HS-27A (cell line): ENCODE data around the gene OR7A5.
"Not testable (repeated sequence)": the region's sequence is repeated elsewhere in the genome, so short reads cannot be mapped to it uniquely, and the experiment has no call there.

Source experiments
- DNase-seq: peaks from one replicate; pipeline ENCODE4 v3.0.0-alpha.2; 2012; ENCODE audit warnings: low read depth, missing footprints

Gene OR7A5

DNA sequence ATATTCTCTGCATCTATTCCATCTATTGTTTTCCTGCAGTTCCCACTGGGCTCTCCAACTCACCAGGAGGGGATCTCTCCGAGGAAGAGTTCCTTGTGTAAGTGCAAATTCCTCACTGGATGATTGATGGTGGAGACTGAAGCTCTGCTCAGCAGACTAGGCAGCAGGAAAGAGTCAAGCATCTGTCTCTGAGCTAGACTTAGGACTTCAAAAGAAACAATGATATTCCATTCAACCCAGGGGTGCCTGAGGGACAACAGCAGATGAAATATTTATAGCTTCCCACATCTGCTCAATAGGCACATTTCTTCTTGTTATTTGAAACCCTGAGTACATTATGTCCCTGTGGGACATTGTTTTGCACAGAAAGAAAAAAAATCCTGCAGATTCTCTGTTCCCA lies at the start of gene OR7A5, which contains the start of gene OR7C1:
TSS of gene OR7A5 (minus strand) at position 175 of the 400 bp plus-strand sequence. CDS start 6,944 bp downstream, outside the sequence.
TSS of gene OR7C1 (minus strand) at position 175 of the 400 bp plus-strand sequence. CDS start 35,049 bp downstream, outside the sequence.
- DNase-seq: no peak

DNA sequence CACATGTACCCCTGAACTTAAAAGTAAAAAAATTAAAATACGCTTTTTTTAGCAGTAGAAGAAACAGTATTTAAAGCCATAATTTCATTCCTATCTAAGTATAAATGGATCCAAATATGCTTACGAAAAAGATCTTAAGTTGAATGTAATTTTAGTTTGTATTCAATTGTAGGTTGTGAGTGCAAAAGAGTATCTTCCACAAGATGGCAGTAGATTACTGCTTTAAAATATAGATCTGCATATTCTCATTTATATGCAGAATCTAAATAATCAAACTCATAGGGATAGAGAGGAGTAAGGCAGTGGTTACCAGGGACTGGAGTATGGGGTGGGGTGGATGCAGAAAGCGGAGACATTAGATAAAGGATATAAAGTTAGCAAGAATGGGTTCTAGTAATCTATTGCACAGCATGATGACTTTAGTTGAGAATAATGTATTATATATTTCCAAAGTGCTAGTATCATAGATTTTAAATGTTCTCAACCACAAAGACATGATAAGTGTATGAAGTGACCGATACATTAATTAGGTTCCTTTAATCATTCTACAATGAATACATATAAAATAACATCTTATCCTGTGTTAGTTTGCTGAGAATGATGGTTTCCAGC lies 36.7 kb upstream of the OR7A5 start:
- DNase-seq: no peak

DNA sequence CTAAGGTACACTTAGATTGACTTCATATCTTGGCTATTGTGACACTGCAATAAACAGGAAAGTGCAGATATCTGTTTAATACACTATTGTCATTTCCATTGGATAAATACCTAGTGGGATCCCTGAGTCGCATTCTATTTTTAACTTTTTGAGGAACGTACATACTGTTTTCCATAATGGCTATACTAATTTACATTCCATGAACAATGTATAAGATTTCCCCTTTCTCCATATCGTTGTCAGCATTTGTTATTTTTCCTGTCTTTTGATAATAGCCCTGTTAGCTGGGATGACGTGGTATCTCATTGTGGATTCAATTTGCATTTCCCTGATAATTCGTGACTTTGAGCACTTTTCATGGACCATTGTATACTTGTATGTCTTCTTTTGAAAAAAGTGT lies 33.5 kb upstream of the OR7A5 start:
- no peak for DNase-seq

DNA sequence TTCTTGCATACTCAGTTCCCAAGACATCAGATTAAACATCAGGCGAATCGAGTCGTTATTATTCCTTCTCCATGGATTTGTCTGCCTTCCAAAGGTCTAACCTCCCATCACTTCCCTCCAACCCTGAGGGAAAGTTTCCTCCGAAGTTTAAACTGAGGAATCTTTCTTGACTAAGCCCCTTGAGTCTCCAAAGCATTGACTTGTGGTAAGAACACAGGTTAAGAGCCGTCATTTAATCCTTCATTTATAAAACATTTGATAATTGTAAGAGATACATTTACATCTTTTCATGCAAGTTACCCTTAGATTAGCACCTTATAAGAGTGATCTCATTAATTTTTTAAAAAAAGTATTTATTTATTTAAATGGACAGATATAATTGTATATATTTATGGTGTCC lies 13.8 kb upstream of the OR7A5 start, which contains the start of gene OR7A10:
TSS of gene OR7A10 (minus strand) at position 101 of the 400 bp plus-strand sequence. CDS start 7,045 bp downstream, outside the sequence.
- DNase-seq: no peak

DNA sequence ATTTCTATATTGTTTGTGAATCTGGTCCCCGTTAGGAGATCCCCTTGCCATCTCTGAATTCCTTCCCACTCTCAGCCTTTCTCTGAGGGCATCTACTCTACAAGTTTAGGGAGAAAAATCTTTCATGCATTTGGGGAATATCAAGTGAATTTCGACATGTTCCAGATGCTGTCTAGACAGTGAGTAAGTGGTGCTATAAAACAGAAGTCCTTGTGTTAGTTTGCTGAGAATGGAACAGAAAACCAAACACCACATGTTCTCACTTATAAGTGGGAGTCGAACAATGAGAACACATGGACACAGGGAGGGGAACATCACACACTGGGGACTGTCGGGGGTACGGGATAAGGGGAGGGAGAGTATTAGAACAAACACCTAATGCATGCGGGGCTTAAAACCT lies 8.6 kb upstream of the OR7A5 start:
- no peak for DNase-seq

DNA sequence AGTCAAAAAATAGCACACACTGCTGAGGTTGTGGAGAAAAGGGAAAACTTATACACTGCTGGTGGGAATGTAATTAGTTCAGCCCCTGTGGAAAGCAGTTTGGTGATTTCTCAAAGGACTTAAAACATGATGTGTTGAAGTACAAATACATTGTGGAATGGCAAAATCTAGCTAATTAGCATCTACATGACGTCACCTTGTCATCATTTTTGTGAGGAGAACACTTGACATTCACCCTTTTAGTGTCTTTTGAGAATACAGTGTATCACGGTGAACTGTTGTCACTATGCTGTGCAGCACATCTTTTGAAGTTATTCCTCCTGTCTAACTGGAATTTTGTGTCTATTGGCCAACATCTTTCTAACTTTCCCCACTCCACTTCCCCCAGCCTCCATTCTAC lies 8.2 kb upstream of the OR7A5 start:
- no peak for DNase-seq

DNA sequence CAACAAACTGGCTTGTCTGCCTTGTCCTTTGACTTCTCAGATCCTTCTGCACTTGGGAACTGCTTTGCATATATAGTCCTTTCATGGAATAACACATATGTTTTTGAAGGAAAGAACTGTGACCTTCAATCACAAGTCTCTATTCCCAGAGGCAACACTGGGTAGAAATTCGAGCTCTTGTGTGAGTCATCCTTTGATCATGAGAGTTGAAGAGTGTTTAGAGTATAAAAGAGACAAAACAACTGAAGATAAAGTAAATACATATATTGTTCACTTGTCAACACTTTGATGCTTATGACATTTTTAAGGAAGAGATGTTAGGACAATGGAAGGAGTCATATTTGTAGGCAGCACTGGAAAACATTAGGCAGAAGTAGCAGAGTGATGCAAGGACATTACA lies 5.2 kb upstream of the OR7A5 start:
- DNase-seq: no peak

DNA sequence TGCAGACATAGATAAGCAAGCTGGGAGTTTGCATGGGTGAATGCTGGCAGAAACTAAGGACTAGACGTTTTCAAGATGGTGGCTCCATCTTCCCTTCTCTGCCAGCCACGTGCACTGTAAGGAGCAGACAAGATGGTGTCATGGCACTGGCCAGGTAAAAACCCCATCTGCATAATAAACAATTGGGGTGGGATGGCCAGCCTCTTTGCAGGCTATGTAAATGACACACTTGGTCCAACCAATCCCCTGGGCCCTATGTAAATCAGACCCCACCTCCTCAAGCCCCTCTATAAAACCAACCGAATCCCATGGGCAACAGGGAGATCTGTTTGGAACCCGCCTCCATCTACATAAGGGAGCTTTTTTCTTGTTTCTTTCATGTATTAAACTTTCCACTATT lies 2.4 kb upstream of the OR7A5 start:
- no peak for DNase-seq

DNA sequence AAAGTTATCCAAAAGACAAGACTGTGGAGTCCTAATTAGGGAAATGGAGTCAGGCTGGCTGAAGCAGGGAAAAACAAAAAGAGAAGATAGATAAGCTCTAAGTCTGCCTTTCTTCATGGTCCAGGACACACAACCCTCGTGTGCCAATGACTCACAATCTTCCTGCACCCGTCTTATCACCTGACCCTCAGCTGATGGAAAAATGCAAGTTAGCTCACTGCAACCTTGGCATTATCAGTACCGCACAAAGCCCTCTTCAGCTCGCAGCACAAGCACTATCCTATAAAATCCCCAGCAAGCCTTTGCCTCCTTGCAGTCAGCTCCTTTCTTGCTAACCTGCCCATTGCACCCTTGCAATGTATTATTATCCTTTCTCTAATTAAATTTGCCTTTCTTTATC lies 4.3 kb downstream of the OR7A5 start:
- DNase-seq: no peak

DNA sequence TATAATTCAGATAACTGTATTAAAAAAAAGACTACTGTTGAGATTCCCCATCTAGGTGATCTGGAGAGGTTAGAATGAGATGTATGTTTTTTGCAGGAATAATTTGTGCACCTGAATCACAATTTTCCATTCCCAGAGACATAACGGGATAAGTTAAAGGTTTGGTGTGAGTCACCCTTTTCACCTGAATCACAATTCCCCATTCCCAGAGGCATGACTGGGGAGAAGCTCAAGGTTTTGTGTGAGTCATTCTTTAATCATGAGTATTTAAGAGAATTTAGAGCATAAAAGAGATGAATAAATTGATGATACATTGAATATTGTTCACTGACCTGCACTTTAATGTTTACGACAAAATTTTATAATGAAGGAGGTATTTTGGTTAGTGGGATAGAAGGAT lies 9.0 kb downstream of the OR7A5 start:
- no peak for DNase-seq

DNA sequence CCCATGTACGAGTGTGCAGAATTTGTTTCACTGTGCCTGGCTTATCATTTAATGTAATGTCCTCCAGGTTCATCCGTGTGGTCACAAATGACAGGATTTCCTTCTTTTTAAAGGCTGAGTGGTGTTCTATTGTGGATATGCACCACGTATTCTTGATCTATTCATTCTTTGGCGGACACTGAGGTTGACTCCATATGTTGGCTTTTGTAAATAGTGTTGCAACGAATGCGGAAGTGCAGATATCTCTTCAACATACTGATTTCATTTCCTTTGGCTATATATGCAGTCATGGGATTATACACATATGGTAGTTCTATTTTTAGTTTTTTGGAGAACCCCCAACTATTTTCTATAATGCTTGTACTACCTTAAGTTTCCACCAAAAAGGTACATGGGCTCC lies 13.0 kb downstream of the OR7A5 start:
- no peak for DNase-seq

DNA sequence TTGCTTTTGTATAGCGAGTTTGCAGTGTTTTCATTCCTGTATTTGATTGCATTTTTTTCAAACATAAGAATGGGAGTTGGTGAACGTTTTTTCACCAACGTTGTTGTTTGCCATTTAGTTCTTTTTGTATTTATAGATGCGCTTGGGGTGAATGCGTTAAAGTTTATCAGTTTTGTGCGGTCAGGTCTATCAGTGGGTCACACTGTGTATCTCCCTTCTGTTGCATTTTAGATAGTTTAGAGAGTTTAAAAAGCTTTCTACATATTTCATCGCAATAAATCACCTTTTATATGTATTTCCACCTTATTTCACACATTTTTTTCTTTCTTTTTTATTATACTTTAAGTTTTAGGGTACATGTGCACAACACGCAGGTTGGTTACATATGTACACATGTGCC lies 16.4 kb downstream of the OR7A5 start:
- no peak for DNase-seq

DNA sequence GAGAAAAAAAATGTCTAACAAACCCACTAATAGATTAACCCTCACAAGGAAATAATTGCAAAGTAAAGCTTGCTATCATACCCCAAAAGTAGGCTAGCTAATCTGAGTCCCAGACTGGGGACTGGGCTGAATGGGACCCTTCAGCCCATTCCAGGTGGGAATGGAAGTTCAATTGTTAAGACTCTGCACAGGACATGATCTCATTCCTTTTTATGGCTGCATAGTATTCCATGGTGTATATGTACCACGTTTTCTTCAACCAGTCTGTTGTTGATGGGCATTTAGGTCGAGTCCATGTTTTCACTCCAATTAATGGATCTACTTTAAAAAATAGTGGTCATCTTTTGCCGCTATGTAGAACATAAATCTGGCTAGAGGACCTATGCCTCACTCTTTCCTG lies 17.9 kb downstream of the OR7A5 start:
- DNase-seq: no peak

DNA sequence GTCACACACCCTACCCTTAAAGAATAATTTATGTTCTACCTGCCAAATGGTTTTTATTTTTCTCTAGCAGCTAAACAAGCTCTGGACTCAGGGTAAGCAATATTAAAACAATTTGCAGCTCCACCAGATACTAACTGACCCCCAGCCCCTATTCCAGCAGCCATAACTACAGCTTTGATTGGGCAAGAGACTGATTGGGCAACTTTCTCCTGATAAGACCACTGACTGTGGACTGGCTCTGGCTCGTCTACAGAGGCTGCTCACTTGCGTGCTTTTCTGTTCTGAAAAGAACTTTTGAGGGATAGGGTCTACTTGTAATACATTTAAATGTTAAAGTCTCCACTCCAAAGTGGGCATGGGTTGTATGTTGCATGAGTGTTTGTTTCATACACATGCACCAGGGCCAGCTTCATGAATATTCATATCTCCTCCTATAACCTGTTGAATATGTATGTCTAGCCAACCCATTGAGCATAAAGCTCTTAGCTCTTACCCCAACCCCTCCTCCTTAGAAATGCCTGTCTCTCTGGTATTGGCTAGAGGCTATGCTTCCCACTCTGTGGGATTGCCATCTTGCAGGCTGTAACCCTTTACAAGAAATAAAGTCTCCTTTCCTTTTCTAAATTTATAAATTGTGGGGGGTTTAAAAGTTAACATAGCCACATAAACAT lies 19.9 kb downstream of the OR7A5 start:
- DNase-seq: no peak

DNA sequence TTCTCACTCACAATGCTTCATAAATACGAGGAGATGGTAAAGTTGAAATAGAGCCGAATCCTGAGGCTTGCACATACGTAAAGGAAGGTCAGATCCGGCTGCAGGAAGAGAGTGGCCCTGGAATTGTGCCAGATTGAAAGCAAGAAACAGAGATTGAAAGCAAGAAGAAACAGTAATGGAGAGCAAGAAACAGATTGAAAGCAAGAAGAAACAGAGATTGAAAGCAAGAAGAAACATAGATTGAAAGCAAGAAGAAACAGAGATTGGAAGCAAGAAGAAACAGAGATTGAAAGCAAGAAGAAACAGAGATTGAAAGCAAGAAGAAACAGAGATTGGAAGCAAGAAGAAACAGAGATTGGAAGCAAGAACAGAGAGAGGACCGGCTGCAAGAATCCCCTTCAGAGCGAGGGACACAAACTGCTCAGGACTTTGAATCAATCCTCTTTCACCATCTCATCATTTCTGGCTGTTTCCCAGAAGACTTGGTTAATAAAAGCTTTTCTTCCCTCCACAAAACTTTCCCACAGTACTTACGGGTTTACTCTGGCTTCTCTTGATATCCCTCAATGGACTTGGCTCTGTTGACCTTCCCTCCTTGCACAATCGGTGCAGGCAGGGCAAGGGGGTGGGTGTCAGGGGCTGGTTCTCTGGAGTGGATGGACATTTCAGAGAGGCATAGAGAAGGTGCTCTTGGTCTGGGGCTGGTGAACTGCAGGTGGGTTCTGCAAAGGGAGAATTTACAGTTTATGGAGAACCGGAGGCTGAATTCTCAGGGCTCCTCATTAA lies 25.5 kb downstream of the OR7A5 start:
- no peak for DNase-seq

DNA sequence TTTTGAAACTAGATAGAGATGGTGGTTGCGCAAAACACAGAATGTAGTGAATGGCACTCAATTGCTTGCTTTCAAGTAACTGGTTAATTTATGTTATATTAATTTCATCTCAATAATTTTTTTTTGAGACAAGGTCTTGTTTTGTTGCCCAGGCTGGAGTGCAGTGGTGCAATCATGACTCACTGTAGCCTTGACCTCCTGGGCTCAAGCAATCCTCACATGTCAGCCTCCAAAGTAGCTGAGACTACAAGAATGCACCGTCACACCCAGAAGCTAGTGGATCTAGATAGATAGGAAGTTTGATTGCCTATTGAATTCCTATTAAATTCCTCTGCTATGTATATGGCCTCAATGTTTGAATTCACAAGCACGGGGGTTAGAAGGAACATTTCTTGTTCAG lies 30.2 kb downstream of the OR7A5 start:
- DNase-seq: no peak

DNA sequence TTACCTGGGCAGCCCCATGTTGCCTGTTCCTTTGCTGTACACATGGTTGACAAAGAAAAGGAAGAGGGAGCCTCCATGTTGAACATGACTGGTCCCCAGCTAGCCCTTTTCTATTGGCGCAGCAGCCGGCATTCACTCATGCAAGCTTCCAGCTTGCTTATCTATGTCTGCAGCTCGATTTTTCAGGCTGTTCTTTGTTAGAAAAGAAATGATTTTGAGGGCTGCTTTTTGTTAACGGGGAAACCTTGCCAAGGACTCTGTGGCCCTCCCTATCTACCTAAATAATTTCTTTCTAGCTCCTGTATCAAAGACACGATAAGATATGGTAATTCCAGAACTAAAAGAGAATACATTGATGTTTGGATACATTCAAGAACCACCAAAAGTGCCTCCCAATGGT lies 36.2 kb downstream of the OR7A5 start:
- DNase-seq: no peak

DNA sequence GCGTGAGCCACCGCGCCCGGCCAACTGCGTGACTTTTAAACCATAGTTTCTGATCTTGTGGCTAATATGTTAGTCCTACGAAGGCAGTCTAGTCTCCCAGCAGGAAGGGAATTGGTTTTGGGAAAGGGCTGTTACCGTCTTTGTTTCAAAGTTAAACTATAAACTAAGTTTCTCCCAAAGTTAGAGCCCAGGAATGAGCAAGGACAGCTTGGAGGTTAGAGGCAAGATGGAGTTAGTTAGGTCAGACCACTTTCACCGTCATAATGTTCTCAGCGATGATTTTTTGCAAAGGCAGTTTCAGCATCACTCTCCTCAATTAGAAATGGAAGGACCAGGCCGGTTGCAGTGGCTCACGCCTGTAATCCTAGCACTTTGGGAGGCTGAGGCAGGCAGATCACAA lies 39.0 kb downstream of the OR7A5 start:
- DNase-seq: no peak

DNA sequence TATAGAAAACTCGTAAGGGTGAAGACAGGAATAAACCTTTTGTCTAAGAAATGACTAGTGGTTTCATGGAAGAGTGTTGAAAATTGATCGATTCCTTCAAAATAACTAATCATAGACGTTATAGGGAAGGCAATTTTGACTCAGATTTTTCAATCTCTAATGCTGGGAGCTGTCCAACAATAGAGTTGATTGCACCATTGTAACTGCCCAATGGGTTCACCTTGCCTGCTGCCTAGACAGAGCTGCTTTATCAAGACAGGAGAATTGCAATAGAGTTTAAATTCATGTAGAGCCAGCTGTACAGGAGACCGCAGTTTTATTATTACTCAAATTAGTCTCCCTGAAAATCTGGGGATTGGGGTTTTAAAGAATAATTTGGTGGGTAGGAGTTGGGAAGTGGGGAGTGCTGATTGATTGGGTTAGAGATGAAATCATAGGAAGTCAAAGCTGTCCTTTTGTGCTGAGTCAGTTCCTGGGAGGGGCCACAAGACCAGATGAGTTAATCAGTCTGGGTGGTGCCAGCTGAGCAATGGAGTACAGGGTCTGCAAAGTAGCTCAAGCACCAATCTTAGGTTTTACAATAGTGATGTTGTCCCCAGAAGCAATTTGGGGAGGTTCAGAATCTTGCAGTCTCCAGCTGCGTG lies 39.8 kb downstream of the OR7A5 start:
- no peak for DNase-seq

DNA sequence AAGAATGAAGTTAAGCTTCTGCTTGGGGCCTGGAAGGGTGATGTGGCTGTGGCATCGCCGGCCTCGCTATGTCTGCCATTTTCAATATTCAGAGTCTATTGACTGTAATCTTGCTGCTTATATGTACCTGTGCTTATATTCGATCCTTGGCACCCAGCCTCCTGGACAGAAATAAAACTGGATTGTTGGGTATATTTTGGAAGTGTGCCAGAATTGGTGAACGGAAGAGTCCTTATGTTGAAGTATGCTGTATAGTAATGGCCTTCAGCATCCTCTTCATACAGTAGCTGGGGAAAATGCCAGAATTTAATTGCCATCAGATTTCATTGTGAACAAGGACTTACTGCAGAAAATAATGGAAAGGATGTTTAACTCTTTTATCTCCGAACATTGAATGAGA lies 42.7 kb downstream of the OR7A5 start:
- DNase-seq: not testable (repeated sequence)

DNA sequence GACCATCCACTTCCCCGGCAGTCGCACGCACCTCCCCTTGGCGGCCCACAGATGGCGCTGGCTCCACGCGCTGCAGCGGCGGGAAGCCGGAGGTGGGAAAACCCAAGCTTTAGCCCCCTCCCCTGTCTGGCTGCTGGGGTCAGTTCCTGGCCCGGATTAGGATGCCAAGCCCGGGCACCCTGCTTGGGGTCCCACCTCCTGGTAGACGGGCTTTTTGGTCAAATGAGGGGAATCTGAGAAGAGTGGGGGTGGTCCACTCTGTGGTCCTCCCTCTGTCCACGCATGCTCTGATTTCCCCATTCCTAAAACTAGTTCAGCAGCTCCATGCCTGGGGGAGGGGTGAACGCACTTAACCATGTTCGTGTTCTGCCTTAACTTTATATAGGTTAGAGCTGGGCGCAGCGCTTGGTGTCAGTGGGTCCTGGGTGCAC lies 48.5 kb downstream of the OR7A5 start:
- DNase-seq: no peak

DNA sequence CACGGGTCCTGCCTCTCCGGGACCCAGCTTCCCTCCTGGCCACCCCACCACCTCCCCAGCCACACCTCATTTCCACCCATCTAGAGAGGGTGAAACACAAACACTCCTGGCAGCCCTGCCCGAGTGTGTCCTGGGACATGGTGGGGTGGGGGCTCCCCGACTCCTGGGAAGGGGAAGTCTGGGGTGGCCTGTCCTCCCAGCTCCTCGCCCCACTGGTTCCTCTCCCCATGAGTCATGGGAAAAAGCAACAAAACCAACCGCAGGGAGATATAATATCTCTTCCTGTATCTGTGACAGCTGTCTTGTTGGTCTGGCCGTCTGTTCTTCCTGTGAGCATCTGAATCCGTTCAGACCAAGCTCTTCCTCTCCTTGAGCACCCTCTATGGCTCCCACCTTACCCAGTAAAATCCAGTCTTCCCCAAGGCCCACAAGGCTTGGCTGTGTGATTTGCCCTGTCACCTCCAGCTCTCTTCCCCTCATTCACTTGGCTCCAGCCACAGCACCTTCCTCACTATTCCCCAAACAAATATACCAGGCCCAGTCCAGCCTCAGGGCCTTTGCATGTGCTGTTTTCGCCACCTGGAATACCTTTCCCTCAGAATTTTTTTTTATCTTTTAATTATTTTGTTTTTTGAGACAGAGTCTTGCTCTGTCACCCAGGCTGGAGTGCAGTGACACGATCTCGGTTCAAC lies 49.7 kb downstream of the OR7A5 start:
- not testable (repeated sequence) for DNase-seq
